ENCODE measurements around the gene SPRED1. TPM values are rescaled to one million over a fixed set of nuclear protein-coding genes. Genes with fewer than 3 reads are reported as not detected.

The SPRED1 gene
- polyA plus RNA-seq, 3 donors: 2.5 to 3.3 (median 3.2) TPM

- intact Hi-C loops (cut with micrococcal nuclease): no loop called here
- Mint-ChIP-seq H3K36me3 (peaks cover 13 to 18% of the 10 kb centered on the region in 2 donors), H3K9me3 (peaks cover 0 to 6% (median 3%) of the 10 kb centered on the region in 7 donors), H3K4me3 (no peak overlapping the region), H3K4me1 (peaks cover 12% of the 10 kb centered on the region), H3K27ac (no peak overlapping the region), H3K27me3 (ENCODE audit: low read depth in 3 of 3) (no peaks in the 10 kb centered on the region)
- Histone ChIP-seq H3K4me3 (replicated peaks in 1 of 3; ENCODE audit: low read depth in 2 of 3, low read length in 3 of 3) (no peak overlapping the region), H3K36me3 (replicated peaks in 1 of 2; ENCODE audit: control insufficient read depth in 1 of 2, insufficient read depth in 2 of 2, low read length in 2 of 2) (no peaks in the 10 kb centered on the region), H3K4me2 (replicated peaks; ENCODE audit: extremely low read depth, low read length, poor library complexity, severe bottlenecking) (no peak overlapping the region), H3K27me3 (ENCODE audit: control insufficient read depth in 2 of 2, insufficient read depth in 2 of 2, low read length in 2 of 2) (no peaks in the 10 kb centered on the region), H4K20me1 (ENCODE audit: insufficient read depth, low read length) (peaks cover 3% of the 10 kb centered on the region), H3K4me1 (ENCODE audit: control insufficient read depth in 1 of 2, insufficient read depth in 2 of 2, low read length in 2 of 2) (peaks cover 0 to 5% of the 10 kb centered on the region in 2 donors), H2AFZ (ENCODE audit: insufficient read depth, low read depth, low read length, poor library complexity, severe bottlenecking) (no peak overlapping the region), H3K27ac (ENCODE audit: low read depth in 1 of 2, low read length in 2 of 2) (no peak overlapping the region), H3K9me3 (replicated peaks in 1 of 2; ENCODE audit: control insufficient read depth in 1 of 2, insufficient read depth in 1 of 2, low read length in 2 of 2) (no peaks in the 10 kb centered on the region), H3K79me2 (ENCODE audit: insufficient read depth, low read length) (no peaks in the 10 kb centered on the region), H3K9ac (ENCODE audit: insufficient read depth, low read length, poor library complexity, severe bottlenecking) (no peak overlapping the region)
- no peak for DNase-seq
- 100% methylated on average over 1 of the region's 3 CpGs for WGBS (ENCODE audit: insufficient coverage)
- TF ChIP-seq, protein P1, sequence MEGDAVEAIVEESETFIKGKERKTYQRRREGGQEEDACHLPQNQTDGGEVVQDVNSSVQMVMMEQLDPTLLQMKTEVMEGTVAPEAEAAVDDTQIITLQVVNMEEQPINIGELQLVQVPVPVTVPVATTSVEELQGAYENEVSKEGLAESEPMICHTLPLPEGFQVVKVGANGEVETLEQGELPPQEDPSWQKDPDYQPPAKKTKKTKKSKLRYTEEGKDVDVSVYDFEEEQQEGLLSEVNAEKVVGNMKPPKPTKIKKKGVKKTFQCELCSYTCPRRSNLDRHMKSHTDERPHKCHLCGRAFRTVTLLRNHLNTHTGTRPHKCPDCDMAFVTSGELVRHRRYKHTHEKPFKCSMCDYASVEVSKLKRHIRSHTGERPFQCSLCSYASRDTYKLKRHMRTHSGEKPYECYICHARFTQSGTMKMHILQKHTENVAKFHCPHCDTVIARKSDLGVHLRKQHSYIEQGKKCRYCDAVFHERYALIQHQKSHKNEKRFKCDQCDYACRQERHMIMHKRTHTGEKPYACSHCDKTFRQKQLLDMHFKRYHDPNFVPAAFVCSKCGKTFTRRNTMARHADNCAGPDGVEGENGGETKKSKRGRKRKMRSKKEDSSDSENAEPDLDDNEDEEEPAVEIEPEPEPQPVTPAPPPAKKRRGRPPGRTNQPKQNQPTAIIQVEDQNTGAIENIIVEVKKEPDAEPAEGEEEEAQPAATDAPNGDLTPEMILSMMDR (IDR thresholded peaks at IDR 0.05): no peak
These were observed 56.2 kb downstream of the SPRED1 start for GRCh38 chr15:38308797-38309196.

GRCh38 chr15:38312190-38312589 is 59.6 kb downstream of the SPRED1 start:
- Mint-ChIP-seq H3K27me3 (ENCODE audit: low read depth in 3 of 3) (no peaks in the 10 kb centered on the region), H3K9me3 (peaks cover 0 to 6% (median 3%) of the 10 kb centered on the region in 7 donors), H3K4me3 (no peak overlapping the region), H3K27ac (no peak overlapping the region), H3K4me1 (peaks cover 5% of the 10 kb centered on the region), H3K36me3 (peaks cover 11 to 18% of the 10 kb centered on the region in 2 donors)
- peaks cover 0 to 2% of the 10 kb centered on the region in 2 donors for H3K4me1 ChIP-seq (ENCODE audit: control insufficient read depth in 1 of 2, insufficient read depth in 2 of 2, low read length in 2 of 2)
- no CpG with 5 or more reads among the region's 3 CpGs for WGBS (ENCODE audit: insufficient coverage)
- no peak overlapping the region for H3K4me2 ChIP-seq (replicated peaks; ENCODE audit: extremely low read depth, low read length, poor library complexity, severe bottlenecking)
- TF ChIP-seq, protein P1 (IDR thresholded peaks at IDR 0.05): no peak
- no peaks in the 10 kb centered on the region for H3K9me3 ChIP-seq (replicated peaks in 1 of 2; ENCODE audit: control insufficient read depth in 1 of 2, insufficient read depth in 1 of 2, low read length in 2 of 2)
- no peak overlapping the region for H3K27ac ChIP-seq (ENCODE audit: low read depth in 1 of 2, low read length in 2 of 2)
- peaks cover 8% of the 10 kb centered on the region for H4K20me1 ChIP-seq (ENCODE audit: insufficient read depth, low read length)
- H3K9ac ChIP-seq (ENCODE audit: insufficient read depth, low read length, poor library complexity, severe bottlenecking): no peak overlapping the region
- intact Hi-C loops (cut with micrococcal nuclease): no loop called here
- H3K4me3 ChIP-seq (replicated peaks in 1 of 3; ENCODE audit: low read depth in 2 of 3, low read length in 3 of 3): no peak overlapping the region
- H3K79me2 ChIP-seq (ENCODE audit: insufficient read depth, low read length): no peaks in the 10 kb centered on the region
- no peaks in the 10 kb centered on the region for H3K36me3 ChIP-seq (replicated peaks in 1 of 2; ENCODE audit: control insufficient read depth in 1 of 2, insufficient read depth in 2 of 2, low read length in 2 of 2)
- H2AFZ ChIP-seq (ENCODE audit: insufficient read depth, low read depth, low read length, poor library complexity, severe bottlenecking): no peak overlapping the region
- no peak for DNase-seq
- H3K27me3 ChIP-seq (ENCODE audit: control insufficient read depth in 2 of 2, insufficient read depth in 2 of 2, low read length in 2 of 2): no peaks in the 10 kb centered on the region

All from CD14-positive monocyte (primary cell).